Measurements from ENCODE around the gene ADGRA1. TPM values are rescaled to one million over a fixed set of nuclear protein-coding genes. Genes with fewer than 3 reads are reported as not detected.

Gene ADGRA1
- total RNA-seq, 4 donors from 2014 or later = 0.13 to 0.40 (median 0.29) TPM

- H3K4me3 ChIP-seq (replicated peaks in 1 of 3) = no peak overlapping the region
- no peak overlapping the region for H3K27ac ChIP-seq
- H3K36me3 ChIP-seq = no peaks in the 10 kb centered on the region
- no peaks in the 10 kb centered on the region for H3K9me3 ChIP-seq
- no peaks in the 10 kb centered on the region for H3K27me3 ChIP-seq
- no peak for DNase-seq
- 54 to 70% methylated on average over 9 to 19 of the region's 23 CpGs for WGBS, 2 donors
- intact Hi-C loops (cut with DNase I) = no loop called here
- H3K4me1 ChIP-seq = no peaks in the 10 kb centered on the region
- TF ChIP-seq CTCF (IDR thresholded peaks at IDR 0.05) (no peak), POLR2A (IDR thresholded peaks at IDR 0.05) (no peak)
Observed at GRCh38 chr10:133069033-133069525, 18.6 kb upstream of the ADGRA1 start.

GRCh38 chr10:133070405-133070804, 17.3 kb upstream of the ADGRA1 start:
- no peaks in the 10 kb centered on the region for H3K27me3 ChIP-seq
- H3K4me3 ChIP-seq (replicated peaks in 1 of 3) = no peak overlapping the region

GRCh38 chr10:133070810-133071209, 16.9 kb upstream of the ADGRA1 start:
- H3K4me3 ChIP-seq (replicated peaks in 1 of 3) = no peak overlapping the region
- no peak overlapping the region for H3K27ac ChIP-seq
- no peaks in the 10 kb centered on the region for H3K9me3 ChIP-seq
- no peak for TF ChIP-seq POLR2A (IDR thresholded peaks at IDR 0.05)
- TF ChIP-seq CTCF (IDR thresholded peaks at IDR 0.05) = no peak
- H3K36me3 ChIP-seq = no peaks in the 10 kb centered on the region
- no peak for DNase-seq
- intact Hi-C loops (cut with DNase I) = no loop called here
- H3K4me1 ChIP-seq = no peaks in the 10 kb centered on the region
- WGBS, 2 donors = 70 to 92% methylated on average over 13 to 18 of the region's 21 CpGs
- H3K27me3 ChIP-seq = no peaks in the 10 kb centered on the region

More at GRCh38 chr10:133070405-133070804, 17.3 kb upstream of the ADGRA1 start:
- Histone ChIP-seq H3K36me3 (no peaks in the 10 kb centered on the region), H3K27ac (no peak overlapping the region), H3K9me3 (no peaks in the 10 kb centered on the region), H3K4me1 (no peaks in the 10 kb centered on the region)
- DNase-seq = no peak
- TF ChIP-seq POLR2A (IDR thresholded peaks at IDR 0.05) (no peak), CTCF (IDR thresholded peaks at IDR 0.05) (no peak)
- WGBS, 2 donors = 74 to 85% methylated on average over 16 of the region's 16 CpGs
- intact Hi-C loops (cut with DNase I) = no loop called here

- H3K27me3 ChIP-seq = no peaks in the 10 kb centered on the region
- intact Hi-C loops (cut with DNase I) = no loop called here
- no peak overlapping the region for H3K4me3 ChIP-seq (replicated peaks in 1 of 3)
- WGBS, 2 donors = 58% methylated on average over 2 of the region's 11 CpGs; no CpG with 5 or more reads in 1 of the 2 donors
- H3K4me1 ChIP-seq = no peaks in the 10 kb centered on the region
- no peak overlapping the region for H3K27ac ChIP-seq
- DNase-seq = no peak
- H3K36me3 ChIP-seq = no peaks in the 10 kb centered on the region
- no peaks in the 10 kb centered on the region for H3K9me3 ChIP-seq
- TF ChIP-seq CTCF (IDR thresholded peaks at IDR 0.05) (no peak), POLR2A (IDR thresholded peaks at IDR 0.05) (no peak)
Observed at GRCh38 chr10:133071733-133072132, 16.0 kb upstream of the ADGRA1 start.

GRCh38 chr10:133072196-133072595, 15.5 kb upstream of the ADGRA1 start:
- H3K27me3 ChIP-seq = no peaks in the 10 kb centered on the region
- 51 to 70% methylated on average over 9 to 15 of the region's 19 CpGs for WGBS, 2 donors

More at GRCh38 chr10:133072196-133072595, 15.5 kb upstream of the ADGRA1 start:
- TF ChIP-seq CTCF (IDR thresholded peaks at IDR 0.05) (no peak), POLR2A (IDR thresholded peaks at IDR 0.05) (no peak)
- DNase-seq = no peak
- no peaks in the 10 kb centered on the region for H3K9me3 ChIP-seq
- H3K27ac ChIP-seq = no peak overlapping the region
- H3K4me1 ChIP-seq = no peaks in the 10 kb centered on the region
- no peaks in the 10 kb centered on the region for H3K36me3 ChIP-seq
- no peak overlapping the region for H3K4me3 ChIP-seq (replicated peaks in 1 of 3)
- intact Hi-C loops (cut with DNase I) = no loop called here
